ENCODE data around the gene CR1L. TPM values are rescaled to one million over a fixed set of nuclear protein-coding genes. Genes with fewer than 3 reads are reported as not detected.

CR1L gene
- total and polyA plus RNA-seq, 2 experiments from 2014 or later, result 5.8 to 21.4 TPM

- TF ChIP-seq ZNF462 (CRISPR knock-in tag; IDR thresholded peaks at IDR 0.05), result no peak
- TF ChIP-seq JUNB (IDR thresholded peaks at IDR 0.05; ENCODE audit: unreplicated experiment), result no peak
- no peak for TF ChIP-seq ZNF331 (CRISPR knock-in tag; IDR thresholded peaks at IDR 0.05; ENCODE audit: low read depth)
Measured at GRCh38 chr1:207673399-207673798, 28.5 kb downstream of the CR1L start (continued).

- Mint-ChIP-seq H3K27ac (no peak overlapping the region), H3K27me3 (ENCODE audit: insufficient read depth, low read depth, poor library complexity) (no peaks in the 10 kb centered on the region), H3K4me3 (no peak overlapping the region), H3K4me1 (peaks cover 8% of the 10 kb centered on the region; the same call in 2 of the 3 replicates), H3K36me3 (ENCODE audit: low read depth) (peaks cover 18% of the 10 kb centered on the region), H3K9me3 (peaks cover 14% of the 10 kb centered on the region; the same call in 2 of the 3 replicates)
- DNase-seq (ENCODE audit: low spot score), result no peak
- H2AFZ ChIP-seq, result no peak overlapping the region
- no peak for ATAC-seq
- H3K36me3 ChIP-seq (ENCODE audit: insufficient read depth), result no peaks in the 10 kb centered on the region
- H4K20me1 ChIP-seq (replicated peaks; ENCODE audit: insufficient read depth), result no peaks in the 10 kb centered on the region
- H3K27ac ChIP-seq (ENCODE audit: low read depth), result no peak overlapping the region
- H3K9me2 ChIP-seq (ENCODE audit: insufficient read depth), result no peaks in the 10 kb centered on the region
- H3K79me2 ChIP-seq (replicated peaks; ENCODE audit: insufficient read depth), result no peaks in the 10 kb centered on the region
- no peak overlapping the region for H3K4me3 ChIP-seq
- H3K4me2 ChIP-seq, result no peak overlapping the region
- no peaks in the 10 kb centered on the region for H3K27me3 ChIP-seq (ENCODE audit: insufficient read depth)
- H3F3A ChIP-seq (replicated peaks; ENCODE audit: low read depth), result no peaks in the 10 kb centered on the region
- peaks cover 10% of the 10 kb centered on the region; the same call in 1 of the 2 replicates for H3K4me1 ChIP-seq (ENCODE audit: insufficient read depth)
- TF ChIP-seq STAT1 (IDR thresholded peaks at IDR 0.05; ENCODE audit: unreplicated experiment) (no peak), REST (IDR thresholded peaks at IDR 0.05; ENCODE audit: unreplicated experiment) (no peak), ZNF462 (CRISPR knock-in tag; IDR thresholded peaks at IDR 0.05) (no peak), POLR2AphosphoS5 (IDR thresholded peaks at IDR 0.05; ENCODE audit: low read depth) (no peak), ZNF331 (CRISPR knock-in tag; IDR thresholded peaks at IDR 0.05; ENCODE audit: low read depth) (no peak)
Measured at GRCh38 chr1:207676153-207676552, 31.2 kb downstream of the CR1L start.
